MM.1S (cell line): ENCODE data around the gene JPH3.

ENCODE experiments used
- DNase-seq: peaks from one replicate; pipeline ENCODE4 v3.0.0-alpha.2; 2015
- H2AFZ ChIP-seq: fragments of 300-600 bp; sonication (generic); 2 replicates; pipeline ENCODE4 v1.6.0; 2016; ENCODE audit warnings: antibody characterized with exemption, low read length
- H3F3A ChIP-seq: fragments of 300-600 bp; sonication (generic); 2 replicates; pipeline ENCODE4 v1.6.1; 2016; ENCODE audit warnings: mild to moderate bottlenecking, antibody characterized with exemption, low read length, moderate library complexity, mixed read lengths; ENCODE audit not compliant: insufficient read depth
- H3K27ac ChIP-seq: fragments of 300-600 bp; sonication (generic); 2 replicates; pipeline ENCODE4 v1.5.1; 2016; ENCODE audit warnings: mild to moderate bottlenecking, low read length
- H3K27me3 ChIP-seq: fragments of 300-600 bp; sonication (generic); replicated peaks from 2 replicates; pipeline ENCODE4 v1.6.0; 2016; ENCODE audit warnings: low read length; ENCODE audit not compliant: insufficient read depth
- H3K36me3 ChIP-seq: fragments of 300-600 bp; sonication (generic); replicated peaks from 2 replicates; pipeline ENCODE4 v1.6.1; 2016; ENCODE audit warnings: mild to moderate bottlenecking, low read length, mixed read lengths; ENCODE audit not compliant: insufficient read depth
- H3K4me1 ChIP-seq: fragments of 300-600 bp; sonication (generic); 2 replicates; pipeline ENCODE4 v1.6.1; 2016; ENCODE audit warnings: low read length, mixed read lengths
- H3K4me2 ChIP-seq: fragments of 300-600 bp; sonication (generic); 2 replicates; pipeline ENCODE4 v1.6.0; 2016; ENCODE audit warnings: low read depth, low read length
- H3K4me3 ChIP-seq: fragments of 300-600 bp; sonication (generic); 2 replicates; pipeline ENCODE4 v1.5.1; 2016; ENCODE audit warnings: low read length, mixed read lengths
- H3K79me2 ChIP-seq: fragments of 300-600 bp; sonication (generic); 2 replicates; pipeline ENCODE4 v1.6.1; 2016; ENCODE audit warnings: mixed run types, low read length, mixed read lengths
- H3K9ac ChIP-seq: fragments of 300-600 bp; sonication (generic); 2 replicates; pipeline ENCODE4 v1.6.1; 2016; ENCODE audit warnings: low read length, mixed read lengths
- H3K9me2 ChIP-seq: fragments of 300-600 bp; sonication (generic); replicated peaks from 2 replicates; pipeline ENCODE4 v1.6.1; 2016; ENCODE audit warnings: mild to moderate bottlenecking, low read length, mixed read lengths; ENCODE audit not compliant: insufficient read depth
- H3K9me3 ChIP-seq: fragments of 300-600 bp; sonication (generic); replicated peaks from 2 replicates; pipeline ENCODE4 v1.6.1; 2016; ENCODE audit warnings: mild to moderate bottlenecking, low read length, mixed read lengths; ENCODE audit not compliant: insufficient read depth
- H4K20me1 ChIP-seq: fragments of 300-600 bp; sonication (generic); 2 replicates; pipeline ENCODE4 v1.6.1; 2016; ENCODE audit warnings: mild to moderate bottlenecking, low read length, moderate library complexity, mixed read lengths; ENCODE audit not compliant: insufficient read depth
- CTCF ChIP-seq: fragments of 300-600 bp; sonication (generic); IDR thresholded peaks from 2 replicates; pipeline ENCODE4 v1.5.1; 2016; ENCODE audit warnings: antibody characterized with exemption, low read length, mixed read lengths
- EZH2 ChIP-seq: fragments of 300-600 bp; sonication (generic); optimal IDR thresholded peaks from 2 replicates; pipeline ENCODE3; 2017; ENCODE audit warnings: low read depth, mild to moderate bottlenecking, antibody characterized with exemption, low read length, mixed read lengths
- EZH2phosphoT487 ChIP-seq: fragments of 300-600 bp; sonication (generic); IDR thresholded peaks from 2 replicates; pipeline ENCODE4 v1.6.1; 2018; ENCODE audit warnings: antibody characterized with exemption, low read length

JPH3 gene

DNA sequence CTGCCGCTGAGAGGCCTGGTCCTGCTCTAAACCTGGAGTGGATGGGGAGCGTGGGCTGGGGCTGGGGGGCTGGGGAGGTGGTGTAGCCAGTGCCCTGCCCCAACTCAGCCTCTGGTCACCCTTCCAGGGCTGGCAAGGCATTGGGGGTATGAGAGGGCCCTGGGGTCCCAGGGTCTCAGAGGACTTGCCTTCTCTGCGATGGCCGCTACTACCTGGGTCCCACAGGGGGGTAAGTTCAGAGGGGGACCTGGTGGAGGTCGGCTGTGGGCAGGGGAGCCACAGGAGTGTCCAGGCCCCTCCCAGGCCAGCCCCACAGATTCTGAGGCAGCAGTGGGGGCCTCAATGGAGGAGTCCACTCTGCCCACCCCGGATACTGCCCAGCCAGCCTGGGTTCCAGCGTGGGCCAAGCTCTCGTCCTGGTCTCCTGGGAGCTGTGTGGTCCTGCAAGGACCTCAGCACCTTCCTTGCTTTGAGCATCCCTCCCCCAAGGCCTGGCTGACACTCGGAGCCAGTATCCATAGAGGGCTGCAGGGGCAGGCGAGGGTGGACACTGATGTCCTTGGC is 20.5 kb downstream of the JPH3 start:
- DNase-seq = no peak
- no peak overlapping the region for H3K9ac ChIP-seq
- H3K9me2 ChIP-seq = no peaks in the 10 kb centered on the region
- H3K4me3 ChIP-seq = no peak overlapping the region
- no peaks in the 10 kb centered on the region for H3K4me1 ChIP-seq
- peaks cover 35% of the 10 kb centered on the region for H3K27me3 ChIP-seq
- H3K36me3 ChIP-seq = no peaks in the 10 kb centered on the region
- TF ChIP-seq EZH2phosphoT487 (no peak), CTCF (no peak), EZH2 (no peak)
- H4K20me1 ChIP-seq = no peaks in the 10 kb centered on the region
- no peak overlapping the region for H3K27ac ChIP-seq
- H3K79me2 ChIP-seq = no peaks in the 10 kb centered on the region
- H2AFZ ChIP-seq = no peak overlapping the region
- no peak overlapping the region for H3K4me2 ChIP-seq
- H3K9me3 ChIP-seq = no peaks in the 10 kb centered on the region
- no peaks in the 10 kb centered on the region for H3F3A ChIP-seq

- Histone ChIP-seq H3K27me3 (peaks cover 39% of the 10 kb centered on the region), H2AFZ (no peak overlapping the region)
Observed at GRCh38 chr16:87625241-87625797, 23.0 kb downstream of the JPH3 start.

GRCh38 chr16:87626401-87626800 is 24.1 kb downstream of the JPH3 start:
- Histone ChIP-seq H3K4me2 (no peak overlapping the region), H2AFZ (no peak overlapping the region), H3K27me3 (peaks cover 50% of the 10 kb centered on the region), H3K9ac (no peak overlapping the region), H3K27ac (no peak overlapping the region), H3K4me1 (no peaks in the 10 kb centered on the region), H3K9me3 (no peaks in the 10 kb centered on the region), H3K9me2 (no peaks in the 10 kb centered on the region), H4K20me1 (no peaks in the 10 kb centered on the region), H3K36me3 (no peaks in the 10 kb centered on the region), H3F3A (no peaks in the 10 kb centered on the region), H3K79me2 (no peaks in the 10 kb centered on the region), H3K4me3 (no peak overlapping the region)
- TF ChIP-seq EZH2phosphoT487 (no peak), CTCF (no peak), EZH2 (no peak)
- DNase-seq = no peak

More at GRCh38 chr16:87625241-87625797, 23.0 kb downstream of the JPH3 start:
- Histone ChIP-seq H3K9me2 (no peaks in the 10 kb centered on the region), H3F3A (no peaks in the 10 kb centered on the region), H3K4me2 (no peak overlapping the region), H3K4me1 (no peaks in the 10 kb centered on the region), H3K9ac (no peak overlapping the region), H3K36me3 (no peaks in the 10 kb centered on the region), H4K20me1 (no peaks in the 10 kb centered on the region), H3K9me3 (no peaks in the 10 kb centered on the region), H3K79me2 (no peaks in the 10 kb centered on the region), H3K27ac (no peak overlapping the region), H3K4me3 (no peak overlapping the region)
- TF ChIP-seq CTCF (no peak), EZH2phosphoT487 (no peak), EZH2 (no peak)
- DNase-seq = no peak
